Measurements from ENCODE around the gene COL21A1.

- TF ChIP-seq CTCF (conservative IDR thresholded peaks at IDR 0.05) (no peak), ZFX (IDR thresholded peaks at IDR 0.05) (no peak)
These were observed 12.1 kb upstream of the COL21A1 start for GRCh38 chr6:56259234-56260077.

Data from C4-2B (cell line).